ENCODE data around the gene CLPSL1.

DNA sequence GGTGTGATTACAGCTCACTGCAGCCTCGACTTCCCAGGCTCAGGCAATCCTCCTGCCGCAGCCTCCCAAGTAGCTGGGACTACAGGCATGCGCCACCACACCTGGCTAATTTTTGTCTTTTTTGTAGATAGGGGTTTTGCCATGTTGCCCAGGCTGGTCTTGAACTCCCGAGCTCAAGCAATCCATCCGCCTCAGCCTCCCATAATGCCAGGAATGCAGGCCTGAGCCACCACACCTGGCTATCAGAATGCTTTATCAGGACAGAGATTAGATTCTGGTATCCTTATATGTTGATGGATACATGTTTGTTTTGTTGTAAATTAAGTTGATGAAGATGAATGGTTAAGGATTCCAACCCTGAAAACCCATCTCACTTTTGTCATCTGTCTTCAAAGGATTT, 48.5 kb downstream of the CLPSL1 start:
- no peak for TF ChIP-seq ZBTB8A (CRISPR knock-in tag; IDR thresholded peaks at IDR 0.05; ENCODE audit: borderline replicate concordance, low read depth)
- no peak for TF ChIP-seq NR2F1 (CRISPR knock-in tag; IDR thresholded peaks at IDR 0.05)
- TF ChIP-seq, protein P1, sequence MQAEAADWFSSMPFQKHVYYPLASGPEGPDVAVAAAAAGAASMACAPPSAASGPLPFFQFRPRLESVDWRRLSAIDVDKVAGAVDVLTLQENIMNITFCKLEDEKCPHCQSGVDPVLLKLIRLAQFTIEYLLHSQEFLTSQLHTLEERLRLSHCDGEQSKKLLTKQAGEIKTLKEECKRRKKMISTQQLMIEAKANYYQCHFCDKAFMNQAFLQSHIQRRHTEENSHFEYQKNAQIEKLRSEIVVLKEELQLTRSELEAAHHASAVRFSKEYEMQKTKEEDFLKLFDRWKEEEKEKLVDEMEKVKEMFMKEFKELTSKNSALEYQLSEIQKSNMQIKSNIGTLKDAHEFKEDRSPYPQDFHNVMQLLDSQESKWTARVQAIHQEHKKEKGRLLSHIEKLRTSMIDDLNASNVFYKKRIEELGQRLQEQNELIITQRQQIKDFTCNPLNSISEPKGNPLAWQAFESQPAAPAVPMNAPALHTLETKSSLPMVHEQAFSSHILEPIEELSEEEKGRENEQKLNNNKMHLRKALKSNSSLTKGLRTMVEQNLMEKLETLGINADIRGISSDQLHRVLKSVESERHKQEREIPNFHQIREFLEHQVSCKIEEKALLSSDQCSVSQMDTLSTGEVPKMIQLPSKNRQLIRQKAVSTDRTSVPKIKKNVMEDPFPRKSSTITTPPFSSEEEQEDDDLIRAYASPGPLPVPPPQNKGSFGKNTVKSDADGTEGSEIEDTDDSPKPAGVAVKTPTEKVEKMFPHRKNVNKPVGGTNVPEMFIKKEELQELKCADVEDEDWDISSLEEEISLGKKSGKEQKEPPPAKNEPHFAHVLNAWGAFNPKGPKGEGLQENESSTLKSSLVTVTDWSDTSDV (CRISPR knock-in tag; IDR thresholded peaks at IDR 0.05): no peak
- TF ChIP-seq, protein P2, sequence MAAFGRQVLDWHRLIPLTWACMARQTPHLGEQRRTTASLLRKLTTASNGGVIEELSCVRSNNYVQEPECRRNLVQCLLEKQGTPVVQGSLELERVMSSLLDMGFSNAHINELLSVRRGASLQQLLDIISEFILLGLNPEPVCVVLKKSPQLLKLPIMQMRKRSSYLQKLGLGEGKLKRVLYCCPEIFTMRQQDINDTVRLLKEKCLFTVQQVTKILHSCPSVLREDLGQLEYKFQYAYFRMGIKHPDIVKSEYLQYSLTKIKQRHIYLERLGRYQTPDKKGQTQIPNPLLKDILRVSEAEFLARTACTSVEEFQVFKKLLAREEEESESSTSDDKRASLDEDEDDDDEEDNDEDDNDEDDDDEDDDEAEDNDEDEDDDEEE (CRISPR knock-in tag; IDR thresholded peaks at IDR 0.05): no peak
- TF ChIP-seq, protein P3, sequence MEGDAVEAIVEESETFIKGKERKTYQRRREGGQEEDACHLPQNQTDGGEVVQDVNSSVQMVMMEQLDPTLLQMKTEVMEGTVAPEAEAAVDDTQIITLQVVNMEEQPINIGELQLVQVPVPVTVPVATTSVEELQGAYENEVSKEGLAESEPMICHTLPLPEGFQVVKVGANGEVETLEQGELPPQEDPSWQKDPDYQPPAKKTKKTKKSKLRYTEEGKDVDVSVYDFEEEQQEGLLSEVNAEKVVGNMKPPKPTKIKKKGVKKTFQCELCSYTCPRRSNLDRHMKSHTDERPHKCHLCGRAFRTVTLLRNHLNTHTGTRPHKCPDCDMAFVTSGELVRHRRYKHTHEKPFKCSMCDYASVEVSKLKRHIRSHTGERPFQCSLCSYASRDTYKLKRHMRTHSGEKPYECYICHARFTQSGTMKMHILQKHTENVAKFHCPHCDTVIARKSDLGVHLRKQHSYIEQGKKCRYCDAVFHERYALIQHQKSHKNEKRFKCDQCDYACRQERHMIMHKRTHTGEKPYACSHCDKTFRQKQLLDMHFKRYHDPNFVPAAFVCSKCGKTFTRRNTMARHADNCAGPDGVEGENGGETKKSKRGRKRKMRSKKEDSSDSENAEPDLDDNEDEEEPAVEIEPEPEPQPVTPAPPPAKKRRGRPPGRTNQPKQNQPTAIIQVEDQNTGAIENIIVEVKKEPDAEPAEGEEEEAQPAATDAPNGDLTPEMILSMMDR (CRISPR knock-in tag; IDR thresholded peaks at IDR 0.05): no peak
- TF ChIP-seq CBFB (CRISPR knock-in tag; IDR thresholded peaks at IDR 0.05): no peak
